Measurements from ENCODE around the gene ENDOU. TPM values are rescaled to one million over a fixed set of nuclear protein-coding genes. Genes with fewer than 3 reads are reported as not detected.

Gene ENDOU, protein sequence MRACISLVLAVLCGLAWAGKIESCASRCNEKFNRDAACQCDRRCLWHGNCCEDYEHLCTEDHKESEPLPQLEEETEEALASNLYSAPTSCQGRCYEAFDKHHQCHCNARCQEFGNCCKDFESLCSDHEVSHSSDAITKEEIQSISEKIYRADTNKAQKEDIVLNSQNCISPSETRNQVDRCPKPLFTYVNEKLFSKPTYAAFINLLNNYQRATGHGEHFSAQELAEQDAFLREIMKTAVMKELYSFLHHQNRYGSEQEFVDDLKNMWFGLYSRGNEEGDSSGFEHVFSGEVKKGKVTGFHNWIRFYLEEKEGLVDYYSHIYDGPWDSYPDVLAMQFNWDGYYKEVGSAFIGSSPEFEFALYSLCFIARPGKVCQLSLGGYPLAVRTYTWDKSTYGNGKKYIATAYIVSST
- total RNA-seq (ENCODE audit: low replicate concordance), result 0.15 TPM in 1 of 2 replicates, not detected in the other

DNA sequence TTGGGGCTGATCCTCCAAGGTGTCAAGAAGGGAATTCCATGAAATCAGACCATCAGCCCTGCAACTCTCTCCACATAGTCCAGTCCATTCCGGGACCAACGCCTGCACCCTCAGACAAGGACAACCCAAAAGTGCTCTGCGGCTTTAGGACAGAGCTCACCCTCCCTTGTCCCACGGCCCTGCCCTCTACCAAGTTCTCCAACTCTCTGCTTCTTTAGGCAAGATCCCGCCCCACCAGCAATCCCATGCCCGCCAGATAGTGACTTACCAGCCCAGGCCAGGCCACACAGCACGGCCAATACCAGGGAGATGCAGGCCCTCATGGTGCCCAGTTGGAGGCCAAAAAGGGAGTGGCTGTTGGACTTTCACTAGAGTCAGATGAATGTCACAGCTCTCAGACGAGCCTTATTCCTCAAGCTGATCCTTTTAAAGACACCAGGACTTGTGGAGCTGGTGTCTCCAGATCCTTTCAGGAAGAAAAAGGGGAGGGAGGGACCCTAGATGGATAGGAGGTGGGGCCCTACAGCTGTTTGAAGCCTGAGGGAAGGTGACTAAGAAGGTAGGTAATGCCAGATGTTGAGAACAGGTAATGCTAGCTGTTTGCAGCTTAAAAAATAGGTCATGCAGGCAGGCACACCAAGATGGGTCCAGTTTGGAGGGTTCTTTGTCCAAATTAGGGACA lies at the start of gene ENDOU:
Gene ENDOU, minus strand, starts transcription at position 400 of the 682 bp plus-strand sequence. Its CDS starts 77 bp downstream, at position 323.

DNA sequence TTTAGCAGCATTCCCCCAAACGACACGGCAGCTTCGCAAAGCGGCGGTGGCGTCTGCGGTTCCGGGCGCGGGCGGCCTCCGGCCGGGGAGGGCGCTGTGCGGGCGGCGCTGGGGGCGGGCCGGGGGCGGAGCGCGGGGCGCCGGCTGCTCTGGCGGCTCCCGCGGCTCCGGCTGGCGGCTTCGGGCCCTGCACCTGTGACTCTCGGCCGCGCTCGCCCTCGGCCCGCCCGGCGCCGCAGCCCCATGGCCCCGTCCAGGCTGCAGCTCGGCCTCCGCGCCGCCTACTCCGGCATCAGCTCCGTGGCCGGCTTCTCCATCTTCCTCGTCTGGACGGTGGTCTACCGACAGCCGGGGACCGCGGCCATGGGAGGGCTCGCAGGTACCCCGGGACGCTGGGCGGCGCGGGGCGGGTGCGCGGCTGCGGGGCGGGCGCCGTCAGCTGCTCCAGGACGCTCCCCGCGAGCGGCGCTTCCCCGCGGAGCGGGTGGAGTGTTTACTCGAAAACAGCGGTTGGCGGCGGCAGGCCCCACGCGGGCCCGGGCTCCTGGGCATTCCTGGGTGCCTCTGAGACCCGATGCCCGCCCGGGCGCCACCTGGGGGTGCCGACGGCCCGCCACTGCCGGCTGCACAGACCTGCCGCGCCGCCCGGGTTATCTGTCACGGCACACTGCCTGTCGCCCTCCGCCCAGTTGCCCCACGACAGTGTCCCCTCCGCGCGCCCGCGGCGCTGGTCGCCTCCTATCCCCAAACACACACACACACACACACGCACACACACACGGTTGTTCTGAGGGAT lies 48.0 kb upstream of the ENDOU start, which contains the start of gene SLC48A1:
Gene SLC48A1, plus strand, starts transcription at position 177 of the 796 bp plus-strand sequence. Its CDS starts 67 bp downstream, at position 244.

DNA sequence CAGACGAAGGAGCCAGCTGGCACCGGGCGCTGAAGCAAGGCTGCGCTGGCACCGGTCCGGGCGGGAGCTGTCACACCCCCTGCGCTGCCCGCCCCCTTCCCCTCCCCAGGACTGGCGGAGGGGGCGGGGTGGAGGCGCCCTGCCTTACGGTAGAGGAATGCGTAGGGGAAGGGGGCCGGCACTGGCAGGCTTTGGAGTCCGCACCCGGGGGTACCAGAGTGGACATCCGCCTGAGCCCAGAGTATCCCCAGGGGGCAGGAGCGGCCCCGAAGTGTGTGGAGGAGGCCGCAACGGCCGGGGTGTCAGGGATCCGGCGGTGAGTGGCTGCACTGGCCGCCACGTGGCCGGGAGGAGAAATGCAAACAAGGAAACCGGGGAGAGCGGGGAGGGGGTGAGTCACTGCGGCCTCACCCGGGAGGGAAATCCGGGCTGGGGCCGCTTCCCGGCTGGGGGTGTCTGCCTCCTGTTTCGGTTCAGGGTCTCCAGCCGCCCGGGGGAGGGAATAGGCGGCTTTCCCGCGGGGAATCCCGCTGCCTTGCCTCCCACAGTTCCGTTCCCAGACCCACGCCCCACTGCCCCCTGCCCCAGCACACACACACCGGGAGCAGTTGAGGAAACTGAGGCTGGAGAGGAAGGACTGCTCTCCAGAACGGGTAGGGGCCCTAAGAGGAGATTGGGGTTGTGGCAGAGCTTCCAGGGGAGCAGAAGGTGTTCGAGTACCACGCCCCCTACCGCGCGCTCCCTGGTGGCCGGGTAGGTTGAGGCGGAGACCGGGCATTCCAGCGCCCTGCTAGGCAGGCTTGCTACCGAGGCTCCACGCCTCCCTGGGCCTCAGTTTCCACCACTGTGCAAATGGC lies 33.8 kb upstream of the ENDOU start, which contains the start of gene RAPGEF3:
Gene RAPGEF3, minus strand, starts transcription at position 47 of the 857 bp plus-strand sequence. CDS start 324 bp downstream, outside the sequence.

DNA sequence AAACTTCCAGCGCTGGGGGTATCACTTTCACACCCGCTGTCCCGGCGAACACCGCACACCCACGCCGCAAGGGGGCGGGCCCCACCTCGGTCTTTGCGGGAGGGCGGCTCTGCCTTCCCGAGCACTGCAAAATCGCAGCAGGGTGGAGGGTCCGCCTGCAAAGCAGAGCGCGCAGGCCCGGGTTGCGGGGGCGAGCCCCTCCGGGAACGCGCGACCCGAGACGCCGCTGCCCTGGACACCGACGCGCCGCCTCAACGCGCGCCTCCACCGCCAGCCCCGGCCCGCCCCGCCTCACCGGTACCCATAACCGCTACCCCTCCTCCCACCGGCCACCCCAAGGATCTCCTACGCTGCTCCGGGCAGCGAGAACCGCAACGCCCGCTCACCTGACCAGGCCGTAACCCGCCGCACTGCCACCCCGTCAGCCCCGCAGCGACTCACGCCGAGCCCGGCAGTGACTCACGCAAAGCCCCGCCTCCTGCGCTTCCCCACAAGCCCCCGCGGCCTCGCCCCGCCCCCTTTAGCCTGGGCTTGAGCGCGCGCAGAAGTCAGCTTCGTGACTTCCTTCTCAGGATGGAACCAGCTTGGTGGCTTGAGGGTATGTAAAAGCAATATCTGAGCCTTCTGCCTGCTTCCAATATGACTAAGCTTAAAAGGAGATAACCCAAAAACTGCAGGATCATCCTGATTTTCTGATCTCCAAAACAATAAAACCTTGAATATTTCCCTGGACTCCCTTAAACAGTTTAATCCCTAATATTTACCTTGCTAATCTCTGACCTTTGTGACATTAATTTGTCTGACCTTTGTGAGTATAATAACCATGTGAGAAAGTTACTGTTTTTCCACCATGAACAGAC lies 19.5 kb downstream of the ENDOU start, which contains the start of gene RPAP3:
Gene RPAP3, minus strand, starts transcription at position 465 of the 860 bp plus-strand sequence. CDS start 3,190 bp downstream, outside the sequence.

Other genes starting within 250 kb of the ENDOU start
- 3.7 and 11.4 TPM in 2 replicates for gene RPAP3, start 19.5 kb downstream of the ENDOU start, total RNA-seq (ENCODE audit: low replicate concordance)
- gene RAPGEF3, start 33.4 kb upstream of the ENDOU start, total RNA-seq (ENCODE audit: low replicate concordance), result 3.3 and 4.1 TPM in 2 replicates
- 9.5 and 10.8 TPM in 2 replicates for gene SLC48A1, start 47.7 kb upstream of the ENDOU start, total RNA-seq (ENCODE audit: low replicate concordance)
- 19.9 and 30.4 TPM in 2 replicates for gene HDAC7, start 94.4 kb upstream of the ENDOU start, total RNA-seq (ENCODE audit: low replicate concordance)
- 4.2 and 15.8 TPM in 2 replicates for gene VDR, start 179.5 kb upstream of the ENDOU start, total RNA-seq (ENCODE audit: low replicate concordance)
- 38.6 and 110 TPM in 2 replicates for gene TMEM106C, start 238.1 kb upstream of the ENDOU start, total RNA-seq (ENCODE audit: low replicate concordance)

All from smooth muscle cell of the coronary artery (primary cell).